ENCODE measurements around the gene ADPRHL1. TPM values are rescaled to one million over a fixed set of nuclear protein-coding genes. Genes with fewer than 3 reads are reported as not detected.

Gene ADPRHL1
- total RNA-seq, 2 experiments from 2014 or later, result 0.25 to 0.49 TPM

DNA sequence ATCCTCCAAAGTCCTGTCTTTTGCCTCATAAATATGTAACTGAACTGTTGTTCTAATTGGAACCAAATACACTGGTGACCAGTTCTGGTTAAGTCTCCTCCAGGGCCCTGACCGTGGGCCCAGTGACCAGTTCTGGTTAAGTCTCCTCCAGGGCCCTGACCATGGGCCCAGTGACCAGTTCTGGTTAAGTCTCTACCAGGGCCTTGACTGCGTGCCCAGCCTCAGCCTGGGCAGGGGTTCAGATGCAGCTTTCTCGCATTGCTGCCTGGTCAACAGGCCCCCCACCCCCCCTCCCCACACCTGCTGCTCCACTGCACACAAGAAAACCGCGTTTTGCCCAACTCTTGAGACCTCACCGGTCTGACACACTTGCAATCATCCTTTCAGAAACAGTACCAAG, 85.5 kb downstream of the ADPRHL1 start:
- Mint-ChIP-seq H3K27me3 (peaks cover 10% of the 10 kb centered on the region), H3K9me3 (ENCODE audit: low read depth) (no peaks in the 10 kb centered on the region), H3K27ac (no peak overlapping the region), H3K4me1 (no peaks in the 10 kb centered on the region), H3K4me3 (no peak overlapping the region), H3K36me3 (ENCODE audit: low read depth) (no peaks in the 10 kb centered on the region)
- ChIA-PET POLR2A (no interaction called here), CTCF (interaction anchor here (0.5 kb wide), 1 partner anchor 115 kb away, joined by 3 read pairs; no protein-coding TSS in a partner anchor)
- DNase-seq (no peak), ATAC-seq (no peak)
- intact Hi-C loops (cut with DNase I, micrococcal nuclease), result no loop called here

GRCh38 chr13:113367020-113367560, 86.2 kb downstream of the ADPRHL1 start:
- H3K4me3 Mint-ChIP-seq, result no peak overlapping the region
- ChIA-PET CTCF (interaction anchor here (0.6 kb wide), 1 partner anchor 115 kb away, joined by 3 read pairs; no protein-coding TSS in a partner anchor), POLR2A (no interaction called here)
- H3K36me3 Mint-ChIP-seq (ENCODE audit: low read depth), result no peaks in the 10 kb centered on the region
- H3K27ac Mint-ChIP-seq, result no peak overlapping the region
- peaks cover 14% of the 10 kb centered on the region for H3K27me3 Mint-ChIP-seq
- H3K9me3 Mint-ChIP-seq (ENCODE audit: low read depth), result no peaks in the 10 kb centered on the region
- no peak for ATAC-seq
- DNase-seq, result no peak
- H3K4me1 Mint-ChIP-seq, result no peaks in the 10 kb centered on the region
- intact Hi-C loops (cut with DNase I, micrococcal nuclease), result no loop called here

- ATAC-seq (no peak), DNase-seq (no peak)
- no peak overlapping the region for H3K4me3 Mint-ChIP-seq
Observed at GRCh38 chr13:113365971-113366588, 87.2 kb downstream of the ADPRHL1 start.

GRCh38 chr13:113365583-113365970, 87.7 kb downstream of the ADPRHL1 start:
- no peaks in the 10 kb centered on the region for H3K36me3 Mint-ChIP-seq (ENCODE audit: low read depth)

More at GRCh38 chr13:113365971-113366588, 87.2 kb downstream of the ADPRHL1 start:
- no peak overlapping the region for H3K27ac Mint-ChIP-seq
- POLR2A ChIA-PET, result no interaction called here
- no peaks in the 10 kb centered on the region for H3K36me3 Mint-ChIP-seq (ENCODE audit: low read depth)
- H3K27me3 Mint-ChIP-seq, result peaks cover 18% of the 10 kb centered on the region
- intact Hi-C loops (cut with DNase I, micrococcal nuclease), result no loop called here
- no peaks in the 10 kb centered on the region for H3K9me3 Mint-ChIP-seq (ENCODE audit: low read depth)
- CTCF ChIA-PET, result interaction anchor here (0.6 kb wide), 1 partner anchor 202 kb away, joined by 4 read pairs; no protein-coding TSS in a partner anchor
- H3K4me1 Mint-ChIP-seq, result peaks cover 4% of the 10 kb centered on the region

GRCh38 chr13:113364901-113365582, 88.2 kb downstream of the ADPRHL1 start:
- ATAC-seq (no peak), DNase-seq (no peak)
- Mint-ChIP-seq H3K9me3 (ENCODE audit: low read depth) (no peaks in the 10 kb centered on the region), H3K4me1 (peaks cover 4% of the 10 kb centered on the region), H3K4me3 (peak overlapping the region; percentile 26), H3K27me3 (peaks cover 18% of the 10 kb centered on the region), H3K27ac (no peak overlapping the region), H3K36me3 (ENCODE audit: low read depth) (no peaks in the 10 kb centered on the region)
- POLR2A ChIA-PET, result no interaction called here
- intact Hi-C loops (cut with DNase I, micrococcal nuclease), result loop anchor here in 1 of 2 experiments (1.0 kb wide), 1 partner anchor 68 kb away; the partner anchor contains the start of gene LAMP1
- CTCF ChIA-PET, result no interaction called here

More at GRCh38 chr13:113365583-113365970, 87.7 kb downstream of the ADPRHL1 start:
- ChIA-PET CTCF (no interaction called here), POLR2A (no interaction called here)
- intact Hi-C loops (cut with DNase I, micrococcal nuclease), result no loop called here
- peak overlapping the region; percentile 26 for H3K4me3 Mint-ChIP-seq
- H3K4me1 Mint-ChIP-seq, result peaks cover 4% of the 10 kb centered on the region
- DNase-seq (no peak), ATAC-seq (no peak)
- no peaks in the 10 kb centered on the region for H3K9me3 Mint-ChIP-seq (ENCODE audit: low read depth)
- no peak overlapping the region for H3K27ac Mint-ChIP-seq
- H3K27me3 Mint-ChIP-seq, result peaks cover 18% of the 10 kb centered on the region

- H3K36me3 Mint-ChIP-seq (ENCODE audit: low read depth), result no peaks in the 10 kb centered on the region
- peaks cover 4% of the 10 kb centered on the region for H3K4me1 Mint-ChIP-seq
- no peak overlapping the region for H3K4me3 Mint-ChIP-seq
- H3K27me3 Mint-ChIP-seq, result peaks cover 18% of the 10 kb centered on the region
- ChIA-PET POLR2A (no interaction called here), CTCF (no interaction called here)
- ATAC-seq (no peak), DNase-seq (no peak)
- H3K27ac Mint-ChIP-seq, result no peak overlapping the region
- no peaks in the 10 kb centered on the region for H3K9me3 Mint-ChIP-seq (ENCODE audit: low read depth)
- intact Hi-C loops (cut with DNase I, micrococcal nuclease), result loop anchor here in 1 of 2 experiments (1.0 kb wide), 1 partner anchor 67 kb away; the partner anchor contains the start of gene LAMP1
Observed at GRCh38 chr13:113364311-113364889, 88.9 kb downstream of the ADPRHL1 start.

GRCh38 chr13:113361406-113361805, 91.9 kb downstream of the ADPRHL1 start:
- H3K27me3 Mint-ChIP-seq, result peaks cover 20% of the 10 kb centered on the region
- peak; percentile 30 for ATAC-seq
- peaks cover 4% of the 10 kb centered on the region for H3K4me1 Mint-ChIP-seq
- H3K27ac Mint-ChIP-seq, result no peak overlapping the region
- no peak overlapping the region for H3K4me3 Mint-ChIP-seq
- no peak for DNase-seq
- no peaks in the 10 kb centered on the region for H3K9me3 Mint-ChIP-seq (ENCODE audit: low read depth)
- ChIA-PET POLR2A (no interaction called here), CTCF (interaction anchor here (0.7 kb wide), 1 partner anchor 33 kb away, joined by 4 read pairs; no protein-coding TSS in a partner anchor)
- intact Hi-C loops (cut with DNase I, micrococcal nuclease), result no loop called here
- no peaks in the 10 kb centered on the region for H3K36me3 Mint-ChIP-seq (ENCODE audit: low read depth)

GRCh38 chr13:113360446-113360845, 92.8 kb downstream of the ADPRHL1 start:
- Mint-ChIP-seq H3K27ac (no peak overlapping the region), H3K9me3 (ENCODE audit: low read depth) (no peaks in the 10 kb centered on the region), H3K27me3 (peaks cover 17% of the 10 kb centered on the region), H3K4me3 (no peak overlapping the region), H3K4me1 (peaks cover 4% of the 10 kb centered on the region), H3K36me3 (ENCODE audit: low read depth) (no peaks in the 10 kb centered on the region)
- DNase-seq (no peak), ATAC-seq (no peak)
- intact Hi-C loops (cut with DNase I, micrococcal nuclease), result no loop called here
- CTCF ChIA-PET, result no interaction called here
- POLR2A ChIA-PET, result no interaction called here

DNA sequence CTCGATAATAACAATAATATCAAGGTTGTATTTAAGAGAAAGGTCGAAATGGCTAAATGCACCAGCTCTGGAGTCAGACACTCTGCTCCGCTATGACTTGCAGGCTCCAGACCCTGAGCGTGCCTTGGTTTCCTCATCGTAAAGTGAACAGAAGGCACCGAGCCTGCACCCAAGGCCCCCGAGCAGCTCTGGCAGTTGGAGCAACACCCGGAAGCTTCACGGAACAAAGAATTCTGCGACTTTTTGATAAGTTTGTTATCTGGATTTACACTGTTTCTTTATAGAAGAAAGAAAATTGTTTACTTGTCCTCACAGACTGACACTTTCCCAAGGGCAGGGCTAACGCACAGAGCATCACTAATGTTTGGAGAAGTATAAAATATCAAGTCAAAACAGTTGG, 93.7 kb downstream of the ADPRHL1 start:
- Mint-ChIP-seq H3K4me3 (no peak overlapping the region), H3K27ac (no peak overlapping the region), H3K36me3 (ENCODE audit: low read depth) (no peaks in the 10 kb centered on the region), H3K4me1 (peaks cover 4% of the 10 kb centered on the region), H3K27me3 (peaks cover 14% of the 10 kb centered on the region), H3K9me3 (ENCODE audit: low read depth) (no peaks in the 10 kb centered on the region)
- ATAC-seq (no peak), DNase-seq (no peak)
- ChIA-PET CTCF (interaction anchor here (0.8 to 1.5 kb wide), 2 partner anchors 20 to 486 kb away, joined by 3 to 4 read pairs; no protein-coding TSS in a partner anchor), POLR2A (no interaction called here)
- intact Hi-C loops (cut with DNase I, micrococcal nuclease), result no loop called here

GRCh38 chr13:113358653-113359190, 94.6 kb downstream of the ADPRHL1 start:
- no peak overlapping the region for H3K27ac Mint-ChIP-seq
- ChIA-PET CTCF (interaction anchor here (1.5 kb wide), 1 partner anchor 19 kb away, joined by 4 read pairs; no protein-coding TSS in a partner anchor), POLR2A (no interaction called here)
- intact Hi-C loops (cut with DNase I, micrococcal nuclease), result no loop called here
- DNase-seq (no peak), ATAC-seq (no peak)
- H3K36me3 Mint-ChIP-seq (ENCODE audit: low read depth), result no peaks in the 10 kb centered on the region
- no peaks in the 10 kb centered on the region for H3K9me3 Mint-ChIP-seq (ENCODE audit: low read depth)
- H3K4me1 Mint-ChIP-seq, result peaks cover 4% of the 10 kb centered on the region
- no peak overlapping the region for H3K4me3 Mint-ChIP-seq
- H3K27me3 Mint-ChIP-seq, result peaks cover 14% of the 10 kb centered on the region

- Mint-ChIP-seq H3K9me3 (ENCODE audit: low read depth) (no peaks in the 10 kb centered on the region), H3K4me3 (no peak overlapping the region), H3K36me3 (ENCODE audit: low read depth) (no peaks in the 10 kb centered on the region), H3K27me3 (peaks cover 11% of the 10 kb centered on the region), H3K4me1 (peaks cover 4% of the 10 kb centered on the region), H3K27ac (no peak overlapping the region)
- DNase-seq, result no peak
- CTCF ChIA-PET, result no interaction called here
- intact Hi-C loops (cut with DNase I, micrococcal nuclease), result no loop called here
- POLR2A ChIA-PET, result no interaction called here
- no peak for ATAC-seq
Observed at GRCh38 chr13:113357529-113357928, 95.8 kb downstream of the ADPRHL1 start.
